Stimulated activated naive CD8-positive, alpha-beta T cell treated with anti-CD3 and anti-CD28 coated beads, Interleukin-15, Interleukin-2, amounts not matched to agents 100 U/mL and 50 U/mL, for 24 hours (primary cell): ENCODE measurements around the gene ABCA8.
"Not testable (repeated sequence)": the region's sequence is repeated elsewhere in the genome, so short reads cannot be mapped to it uniquely, and the experiment has no call there.

Source experiments
- ATAC-seq: fragments of 150-1000 bp; cut with Tn5 transposase; one replicate; pipeline ENCODE4 v1.10.0; 2021
- DNase-seq: peaks from one replicate; pipeline ENCODE4 v3.0.0; 2021

ABCA8 gene

GRCh38 chr17:68955181-68955841 lies at the start of gene ABCA8:
Gene ABCA8 (minus strand): TSS chr17:68955392. CDS start chr17:68942034, 13,358 bp downstream.
- ATAC-seq (no peak), DNase-seq (no peak)

- DNase-seq, ATAC-seq: not testable (repeated sequence)
Observed at GRCh38 chr17:69004759-69005158, 49.6 kb upstream of the ABCA8 start.

- ATAC-seq, DNase-seq: not testable (repeated sequence)
Observed at GRCh38 chr17:68999743-69000142, 44.6 kb upstream of the ABCA8 start.

DNA sequence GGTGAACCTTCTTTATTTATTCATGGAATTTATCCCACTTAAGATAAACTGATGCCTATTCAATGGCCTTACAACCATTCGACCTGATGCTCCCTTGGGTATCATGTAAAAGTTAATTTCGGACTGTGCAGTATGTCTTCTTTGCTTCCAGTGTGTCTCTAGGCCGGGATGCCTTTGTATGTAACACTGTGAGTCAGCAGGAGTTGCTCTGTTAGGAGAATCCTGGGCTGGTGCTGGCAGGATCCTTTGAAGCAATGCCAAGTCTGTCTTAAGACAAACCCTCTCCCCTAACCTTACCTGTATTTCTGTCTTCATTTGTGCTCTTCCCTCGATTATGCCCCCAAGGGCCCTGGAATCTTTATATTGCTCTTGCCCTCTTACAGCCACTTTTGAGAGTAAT lies 37.9 kb upstream of the ABCA8 start:
- DNase-seq (no peak), ATAC-seq (no peak)

- DNase-seq (no peak), ATAC-seq (no peak)
Observed at GRCh38 chr17:68987966-68988365, 32.8 kb upstream of the ABCA8 start.

DNA sequence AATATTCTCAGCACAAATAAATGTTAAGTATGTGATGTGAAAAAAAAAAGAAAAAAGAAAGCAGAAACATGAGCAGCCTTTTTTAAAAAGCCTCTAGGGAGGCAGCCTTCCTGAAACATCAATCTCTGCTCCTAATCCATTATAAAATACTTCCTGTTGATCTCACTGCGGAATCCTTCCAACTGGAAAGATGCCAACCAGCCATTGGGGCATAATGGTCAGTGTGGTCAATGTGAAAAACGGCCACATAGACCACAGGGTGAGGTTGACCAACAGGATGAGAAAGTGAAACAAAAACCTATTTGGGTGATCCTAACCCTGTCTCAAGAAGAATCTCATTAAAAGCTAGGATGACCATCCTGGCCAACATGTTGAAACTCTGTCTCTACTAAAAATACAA lies 26.1 kb upstream of the ABCA8 start:
- DNase-seq, result no peak
- ATAC-seq, result no peak

DNA sequence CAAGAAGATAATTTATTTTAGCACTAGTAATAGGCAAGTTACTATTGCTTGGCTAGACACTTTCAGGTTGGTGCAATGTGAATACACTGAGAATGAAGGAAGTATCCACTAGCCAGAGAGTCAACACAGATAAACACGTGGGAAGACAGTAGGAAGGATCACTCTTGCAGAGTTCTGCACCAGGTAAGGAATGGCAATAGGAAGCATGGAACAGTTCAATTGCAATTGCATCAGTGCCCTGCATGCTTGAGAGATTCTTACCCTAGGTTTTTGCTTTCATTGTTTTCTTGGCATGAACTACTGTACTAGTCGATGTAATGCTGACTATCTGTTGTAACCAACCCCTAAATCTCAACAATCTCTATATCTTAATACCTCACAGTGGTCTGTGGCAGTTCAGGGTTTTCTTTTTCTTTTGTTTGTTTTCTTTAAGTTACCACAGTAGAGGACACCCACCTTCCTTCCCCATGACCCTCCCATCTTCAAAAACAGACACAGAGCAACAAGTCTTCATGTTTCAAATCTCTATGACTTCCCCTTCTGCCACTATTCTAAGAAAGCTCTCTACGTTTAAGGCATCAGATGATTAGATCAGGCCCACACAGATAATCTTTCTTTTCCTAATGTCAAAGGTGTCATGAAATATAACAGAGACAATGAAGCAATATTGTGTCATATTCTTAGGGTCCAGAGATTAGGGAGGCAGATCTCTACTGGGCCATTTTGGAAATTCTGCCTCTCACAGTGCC lies 18.1 kb upstream of the ABCA8 start:
- DNase-seq (no peak), ATAC-seq (no peak)

- ATAC-seq, result no peak
- no peak for DNase-seq
Observed at GRCh38 chr17:68972119-68972704, 17.0 kb upstream of the ABCA8 start.

- ATAC-seq (no peak), DNase-seq (no peak)
Observed at GRCh38 chr17:68969101-68969500, 13.9 kb upstream of the ABCA8 start.

DNA sequence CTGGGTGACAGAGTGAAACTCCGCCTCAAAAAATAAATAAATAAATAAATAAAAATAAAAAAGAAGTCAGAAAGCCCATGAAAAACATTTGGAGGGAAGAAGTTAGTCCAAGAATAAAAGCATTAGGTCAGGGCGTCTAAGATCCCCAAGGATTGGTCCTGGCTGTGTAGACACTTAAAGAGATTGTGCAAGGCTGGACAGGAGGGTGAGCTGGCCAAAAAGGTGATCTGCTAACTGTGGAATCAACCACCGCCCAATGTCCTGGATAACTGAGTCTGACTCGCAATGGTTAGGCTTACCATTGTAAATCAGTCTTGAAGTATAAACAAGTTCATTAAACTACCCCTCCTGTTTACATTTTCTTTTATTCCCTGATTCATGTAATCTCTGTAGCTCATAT lies 8.8 kb upstream of the ABCA8 start:
- no peak for ATAC-seq
- DNase-seq, result no peak

GRCh38 chr17:68961214-68961882 lies 6.2 kb upstream of the ABCA8 start:
- no peak for ATAC-seq
- DNase-seq, result no peak

DNA sequence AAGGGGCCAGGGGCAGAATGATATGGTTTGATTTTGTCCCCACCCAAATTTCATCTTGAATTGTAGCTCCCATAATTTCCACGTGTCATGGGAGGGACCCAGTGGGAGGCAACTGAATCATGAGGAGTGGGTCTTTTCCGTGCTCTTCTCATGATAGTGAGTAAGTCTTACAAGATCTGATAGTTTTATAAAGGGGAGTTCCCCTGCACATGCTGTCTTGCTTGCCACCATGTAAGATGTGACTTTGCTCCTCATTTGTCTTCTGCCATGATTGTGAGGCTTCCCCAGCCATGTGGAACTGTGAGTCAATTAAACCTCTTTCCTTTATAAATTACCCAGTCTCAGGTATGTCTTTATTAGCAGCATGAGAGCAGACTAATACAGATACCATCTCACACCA lies 3.9 kb upstream of the ABCA8 start:
- DNase-seq, ATAC-seq: not testable (repeated sequence)

DNA sequence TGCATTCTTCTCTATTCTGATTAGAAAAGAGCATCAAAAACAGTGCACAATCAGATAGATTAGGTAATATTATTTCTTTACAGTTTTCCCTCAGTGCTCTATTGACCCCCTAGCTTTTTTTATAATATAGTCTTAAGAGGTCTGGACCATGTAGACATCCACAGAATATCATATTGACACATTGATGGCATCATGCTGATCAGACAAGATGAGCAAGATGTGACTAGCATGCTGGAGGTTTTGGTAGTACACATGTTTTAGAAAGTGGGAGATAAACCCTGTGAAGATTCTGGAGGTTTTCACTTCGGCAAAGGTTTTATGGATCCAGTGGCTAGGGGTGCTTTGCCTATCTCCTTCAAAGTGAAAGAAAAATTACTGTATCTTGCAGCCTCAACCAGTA lies 2.8 kb upstream of the ABCA8 start:
- DNase-seq (no peak), ATAC-seq (no peak)

- DNase-seq (no peak), ATAC-seq (no peak)
Observed at GRCh38 chr17:68954146-68954896, 871 bp downstream of the ABCA8 start.

DNA sequence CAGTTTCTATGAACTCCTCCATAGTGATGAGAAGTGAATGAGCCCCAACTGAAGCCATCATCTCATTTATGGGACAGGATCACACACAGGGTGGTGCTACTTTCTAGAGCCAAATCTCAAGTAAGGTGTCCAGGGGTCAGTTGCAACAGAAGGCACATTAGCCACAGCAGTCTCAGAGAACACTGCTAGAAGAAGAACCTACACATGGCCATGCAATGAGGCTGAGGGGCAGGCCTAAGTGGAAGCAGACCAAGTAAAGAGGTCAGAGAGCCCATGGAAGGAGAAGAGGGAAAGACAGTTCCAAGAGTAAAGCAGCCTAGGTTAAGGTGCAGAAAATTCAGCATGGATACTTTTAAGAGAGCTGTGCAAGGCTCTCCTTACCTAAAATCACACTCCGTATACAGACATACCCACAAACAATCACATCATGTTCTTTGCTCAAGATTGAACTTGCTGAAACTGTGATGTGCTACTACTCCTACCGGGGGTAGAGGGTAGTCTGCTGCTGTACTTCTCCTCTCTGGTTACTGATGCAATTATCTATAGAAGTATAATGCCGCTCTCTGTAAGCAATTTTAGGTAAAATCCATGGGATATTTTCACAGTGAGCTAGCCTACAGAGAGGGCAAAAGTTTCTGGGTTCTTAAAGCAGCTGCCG lies 1.7 kb downstream of the ABCA8 start:
- DNase-seq (no peak), ATAC-seq (no peak)

GRCh38 chr17:68950725-68951124 lies 4.5 kb downstream of the ABCA8 start:
- DNase-seq (no peak), ATAC-seq (no peak)

GRCh38 chr17:68947868-68948267 lies 7.3 kb downstream of the ABCA8 start:
- not testable (repeated sequence) for DNase-seq, ATAC-seq

DNA sequence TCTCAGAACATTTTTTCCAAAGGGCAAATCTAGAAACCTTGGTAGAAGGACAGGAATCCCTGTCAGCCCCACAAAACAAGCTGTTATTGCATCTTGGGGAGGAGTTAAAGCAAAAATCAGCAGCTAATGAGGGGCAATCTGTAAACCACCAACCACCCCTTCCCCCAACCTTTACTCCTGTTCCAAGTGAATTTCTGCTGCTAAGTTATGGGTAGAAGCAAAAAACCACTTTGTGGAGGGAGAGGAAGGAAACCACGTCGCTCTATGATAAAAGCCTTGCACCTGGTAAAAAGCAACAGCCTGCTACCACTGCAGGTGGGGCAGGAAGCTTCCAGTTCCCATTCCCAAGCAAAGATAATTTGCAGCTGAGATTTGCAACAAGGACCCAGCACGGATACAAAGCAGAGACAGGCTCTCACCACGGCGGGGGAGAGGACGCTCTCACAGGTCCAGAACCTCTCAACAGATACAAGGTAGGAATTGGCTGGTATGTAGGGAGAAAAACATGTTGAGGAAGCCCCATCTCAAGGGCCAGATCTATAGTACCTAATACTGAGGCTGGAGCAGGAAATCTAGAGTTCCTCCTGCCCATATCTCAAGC lies 10.7 kb downstream of the ABCA8 start:
- no peak for ATAC-seq
- DNase-seq, result no peak

GRCh38 chr17:68943812-68944182 lies 11.4 kb downstream of the ABCA8 start:
- ATAC-seq, result not testable (repeated sequence)

GRCh38 chr17:68943123-68943811 lies 11.9 kb downstream of the ABCA8 start:
- ATAC-seq (no peak), DNase-seq (no peak)

More at GRCh38 chr17:68943812-68944182, 11.4 kb downstream of the ABCA8 start:
- DNase-seq, result not testable (repeated sequence)
